ENCODE measurements around the gene LLGL2. TPM values are rescaled to one million over a fixed set of nuclear protein-coding genes. Genes with fewer than 3 reads are reported as not detected.

LLGL2 gene
- total RNA-seq, 1 experiment from 2014 or later = 156 TPM

- H3K79me2 ChIP-seq (ENCODE audit: low read depth) = no peaks in the 10 kb centered on the region
- no peaks in the 10 kb centered on the region for H3K9me2 ChIP-seq (ENCODE audit: insufficient read depth)
- peaks cover 11% of the 10 kb centered on the region for H3F3A ChIP-seq (ENCODE audit: insufficient read depth, low read depth)
- H3K9me3 ChIP-seq (ENCODE audit: insufficient read depth, low read depth) = no peaks in the 10 kb centered on the region
- no peak for DNase-seq
- H3K36me3 ChIP-seq (ENCODE audit: low read depth) = no peaks in the 10 kb centered on the region
- TF ChIP-seq EZH2 (IDR thresholded peaks at IDR 0.05; ENCODE audit: low read depth) (no peak), CTCF (conservative IDR thresholded peaks at IDR 0.05) (no peak)
- ChIA-PET CTCF (no interaction called here), POLR2A (ENCODE audit: unreplicated experiment) (no interaction called here)
- no peaks in the 10 kb centered on the region for H3K27me3 ChIP-seq (ENCODE audit: insufficient read depth, low read depth)
- no peaks in the 10 kb centered on the region; the same call in 1 of the 2 replicates for H4K20me1 ChIP-seq (ENCODE audit: insufficient read depth)
- H3K4me2 ChIP-seq = no peak overlapping the region
- no peak overlapping the region for H3K4me3 ChIP-seq
- peaks cover 17% of the 10 kb centered on the region for H3K4me1 ChIP-seq (replicated peaks; ENCODE audit: insufficient read depth)
- no TSS peak for BruUV-seq (replicated peaks)
- no peak overlapping the region for H2AFZ ChIP-seq
- H3K27ac ChIP-seq = no peak overlapping the region
- intact Hi-C loops (cut with micrococcal nuclease; ENCODE audit: unreplicated experiment) = no loop called here
These were observed 43.1 kb downstream of the LLGL2 start for GRCh38 chr17:75568412-75569255.

GRCh38 chr17:75570034-75570676 lies 44.7 kb downstream of the LLGL2 start:
- Histone ChIP-seq H2AFZ (no peak overlapping the region), H3K27ac (no peak overlapping the region), H3K4me1 (replicated peaks; ENCODE audit: insufficient read depth) (peaks cover 8% of the 10 kb centered on the region), H3K4me2 (no peak overlapping the region), H4K20me1 (ENCODE audit: insufficient read depth) (no peaks in the 10 kb centered on the region; the same call in 1 of the 2 replicates), H3K9me2 (ENCODE audit: insufficient read depth) (no peaks in the 10 kb centered on the region), H3K27me3 (ENCODE audit: insufficient read depth, low read depth) (no peaks in the 10 kb centered on the region), H3K9me3 (ENCODE audit: insufficient read depth, low read depth) (no peaks in the 10 kb centered on the region), H3K79me2 (ENCODE audit: low read depth) (no peaks in the 10 kb centered on the region), H3K36me3 (ENCODE audit: low read depth) (no peaks in the 10 kb centered on the region), H3K4me3 (no peak overlapping the region), H3F3A (ENCODE audit: insufficient read depth, low read depth) (no peaks in the 10 kb centered on the region; the same call in 1 of the 2 replicates)
- no peak for TF ChIP-seq CTCF (conservative IDR thresholded peaks at IDR 0.05)
- no peak for TF ChIP-seq EZH2 (IDR thresholded peaks at IDR 0.05; ENCODE audit: low read depth)
- ChIA-PET POLR2A (ENCODE audit: unreplicated experiment) (interaction anchor here (0.6 kb wide), 1 partner anchor 476 kb away, joined by 8 read pairs; no protein-coding TSS in a partner anchor), CTCF (no interaction called here)
- intact Hi-C loops (cut with micrococcal nuclease; ENCODE audit: unreplicated experiment) = no loop called here
- BruUV-seq (replicated peaks) = no TSS peak
- no peak for DNase-seq

- no peaks in the 10 kb centered on the region for H3K9me2 ChIP-seq (ENCODE audit: insufficient read depth)
- H3K79me2 ChIP-seq (ENCODE audit: low read depth) = no peaks in the 10 kb centered on the region
- H3K36me3 ChIP-seq (ENCODE audit: low read depth) = no peaks in the 10 kb centered on the region
- ChIA-PET POLR2A (ENCODE audit: unreplicated experiment) (no interaction called here), CTCF (interaction anchor here (0.6 kb wide), 1 partner anchor 12 kb away, joined by 3 read pairs; no protein-coding TSS in a partner anchor)
- BruUV-seq (replicated peaks) = no TSS peak
- peaks cover 2% of the 10 kb centered on the region for H3K4me1 ChIP-seq (replicated peaks; ENCODE audit: insufficient read depth)
- H3K27me3 ChIP-seq (ENCODE audit: insufficient read depth, low read depth) = no peaks in the 10 kb centered on the region
- no peaks in the 10 kb centered on the region; the same call in 1 of the 2 replicates for H4K20me1 ChIP-seq (ENCODE audit: insufficient read depth)
- no peak for DNase-seq
- H3F3A ChIP-seq (ENCODE audit: insufficient read depth, low read depth) = no peaks in the 10 kb centered on the region; the same call in 1 of the 2 replicates
- H3K4me2 ChIP-seq = no peak overlapping the region
- TF ChIP-seq CTCF (conservative IDR thresholded peaks at IDR 0.05) (no peak), EZH2 (IDR thresholded peaks at IDR 0.05; ENCODE audit: low read depth) (no peak)
- H3K9me3 ChIP-seq (ENCODE audit: insufficient read depth, low read depth) = no peaks in the 10 kb centered on the region
- H2AFZ ChIP-seq = no peak overlapping the region
- intact Hi-C loops (cut with micrococcal nuclease; ENCODE audit: unreplicated experiment) = no loop called here
- no peak overlapping the region for H3K4me3 ChIP-seq
- H3K27ac ChIP-seq = no peak overlapping the region
These were observed 45.3 kb downstream of the LLGL2 start for GRCh38 chr17:75570772-75571171.

All from PC-9 (cell line).